ENCODE data around the gene MPRIP. TPM values are rescaled to one million over a fixed set of nuclear protein-coding genes. Genes with fewer than 3 reads are reported as not detected.

MPRIP gene
- total and polyA plus RNA-seq, 2 donors (not counting 1 experiment from before 2014, with no cell fraction given), result 130 to 299 TPM

DNA sequence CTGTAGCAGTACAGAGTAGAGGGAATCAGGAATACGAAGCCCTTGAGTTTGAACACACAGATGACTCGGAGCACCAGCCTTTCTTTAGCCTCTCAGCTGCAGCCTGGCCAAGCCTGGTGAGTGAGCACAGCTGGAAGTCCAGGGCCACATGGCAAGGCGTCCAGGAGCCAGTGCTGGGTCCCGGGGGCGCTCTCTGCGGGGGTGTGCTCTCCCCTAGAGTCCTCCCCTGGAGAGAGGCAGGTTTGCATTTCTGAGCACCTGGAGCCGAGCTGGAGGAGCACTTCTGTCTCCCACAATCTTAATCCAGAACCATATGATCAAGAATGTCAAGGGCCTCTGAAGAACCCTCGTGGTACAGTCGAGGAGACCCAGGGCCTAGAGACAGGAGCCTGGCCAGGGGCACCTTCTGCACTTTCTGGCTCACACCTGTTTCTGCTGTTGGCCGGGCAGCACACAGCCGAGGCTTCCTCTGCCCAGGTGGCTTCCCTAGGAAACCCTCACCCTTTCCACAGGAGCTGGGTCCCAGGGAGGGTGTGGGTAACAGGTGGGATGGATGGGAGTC is 85.6 kb downstream of the MPRIP start:
- peaks cover 34% of the 10 kb centered on the region for H3K4me1 Mint-ChIP-seq
- Histone ChIP-seq H3K36me3 (replicated peaks in 1 of 2; ENCODE audit: control extremely low read depth in 1 of 2, control insufficient read depth in 1 of 2, extremely low read depth in 1 of 2, insufficient read depth in 2 of 2, low read length in 1 of 2) (peaks cover 0 to 66% of the 10 kb centered on the region in 2 experiments), H2AFZ (ENCODE audit: insufficient read depth, low read depth, low read length, poor library complexity, severe bottlenecking) (no peak overlapping the region), H3K4me1 (ENCODE audit: control insufficient read depth in 2 of 2, insufficient read depth in 2 of 2, low read length in 2 of 2) (peaks cover 30 to 34% of the 10 kb centered on the region in 2 donors), H3K4me2 (replicated peaks; ENCODE audit: low read depth, low read length, poor library complexity, severe bottlenecking) (no peak overlapping the region), H3K27me3 (replicated peaks in 1 of 4; ENCODE audit: control extremely low read depth in 1 of 4, control insufficient read depth in 3 of 4, insufficient read depth in 4 of 4, low read length in 3 of 4) (no peaks in the 10 kb centered on the region), H3K79me2 (ENCODE audit: control insufficient read depth, insufficient read depth, low read length) (peaks cover 73% of the 10 kb centered on the region), H3K27ac (ENCODE audit: low read length in 2 of 2) (no peak overlapping the region), H3K9ac (ENCODE audit: low read length) (no peak overlapping the region), H3K4me3 (ENCODE audit: control extremely low read depth in 1 of 5, extremely low read depth in 1 of 5, insufficient read depth in 1 of 5, low read depth in 2 of 5, low read length in 4 of 5) (no peak overlapping the region), H4K20me1 (ENCODE audit: control insufficient read depth, insufficient read depth, low read length, poor library complexity, severe bottlenecking) (peaks cover 93% of the 10 kb centered on the region), H3K9me3 (ENCODE audit: control extremely low read depth in 1 of 3, control insufficient read depth in 2 of 3, insufficient read depth in 1 of 3, low read length in 2 of 3) (no peaks in the 10 kb centered on the region)
- intact Hi-C loops (cut with micrococcal nuclease), result no loop called here
- CTCF ChIA-PET, result no interaction called here
- no peak overlapping the region for H3K4me3 Mint-ChIP-seq
- ATAC-seq (ENCODE audit: low read depth) (no peak), DNase-seq (no peak)
- 97% methylated on average over 7 of the region's 11 CpGs for WGBS (ENCODE audit: insufficient coverage)
- no peaks in the 10 kb centered on the region for H3K27me3 Mint-ChIP-seq
- H3K27ac Mint-ChIP-seq, result no peak overlapping the region
- POLR2A ChIA-PET, result no interaction called here
- TF ChIP-seq, protein P1, sequence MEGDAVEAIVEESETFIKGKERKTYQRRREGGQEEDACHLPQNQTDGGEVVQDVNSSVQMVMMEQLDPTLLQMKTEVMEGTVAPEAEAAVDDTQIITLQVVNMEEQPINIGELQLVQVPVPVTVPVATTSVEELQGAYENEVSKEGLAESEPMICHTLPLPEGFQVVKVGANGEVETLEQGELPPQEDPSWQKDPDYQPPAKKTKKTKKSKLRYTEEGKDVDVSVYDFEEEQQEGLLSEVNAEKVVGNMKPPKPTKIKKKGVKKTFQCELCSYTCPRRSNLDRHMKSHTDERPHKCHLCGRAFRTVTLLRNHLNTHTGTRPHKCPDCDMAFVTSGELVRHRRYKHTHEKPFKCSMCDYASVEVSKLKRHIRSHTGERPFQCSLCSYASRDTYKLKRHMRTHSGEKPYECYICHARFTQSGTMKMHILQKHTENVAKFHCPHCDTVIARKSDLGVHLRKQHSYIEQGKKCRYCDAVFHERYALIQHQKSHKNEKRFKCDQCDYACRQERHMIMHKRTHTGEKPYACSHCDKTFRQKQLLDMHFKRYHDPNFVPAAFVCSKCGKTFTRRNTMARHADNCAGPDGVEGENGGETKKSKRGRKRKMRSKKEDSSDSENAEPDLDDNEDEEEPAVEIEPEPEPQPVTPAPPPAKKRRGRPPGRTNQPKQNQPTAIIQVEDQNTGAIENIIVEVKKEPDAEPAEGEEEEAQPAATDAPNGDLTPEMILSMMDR (IDR thresholded peaks at IDR 0.05), result no peak
- no peak for TF ChIP-seq EZH2 (IDR thresholded peaks at IDR 0.05; ENCODE audit: borderline replicate concordance, insufficient read depth, low read depth, low read length, poor library complexity, severe bottlenecking)
- H3K9me3 Mint-ChIP-seq (ENCODE audit: insufficient read depth), result no peaks in the 10 kb centered on the region

DNA sequence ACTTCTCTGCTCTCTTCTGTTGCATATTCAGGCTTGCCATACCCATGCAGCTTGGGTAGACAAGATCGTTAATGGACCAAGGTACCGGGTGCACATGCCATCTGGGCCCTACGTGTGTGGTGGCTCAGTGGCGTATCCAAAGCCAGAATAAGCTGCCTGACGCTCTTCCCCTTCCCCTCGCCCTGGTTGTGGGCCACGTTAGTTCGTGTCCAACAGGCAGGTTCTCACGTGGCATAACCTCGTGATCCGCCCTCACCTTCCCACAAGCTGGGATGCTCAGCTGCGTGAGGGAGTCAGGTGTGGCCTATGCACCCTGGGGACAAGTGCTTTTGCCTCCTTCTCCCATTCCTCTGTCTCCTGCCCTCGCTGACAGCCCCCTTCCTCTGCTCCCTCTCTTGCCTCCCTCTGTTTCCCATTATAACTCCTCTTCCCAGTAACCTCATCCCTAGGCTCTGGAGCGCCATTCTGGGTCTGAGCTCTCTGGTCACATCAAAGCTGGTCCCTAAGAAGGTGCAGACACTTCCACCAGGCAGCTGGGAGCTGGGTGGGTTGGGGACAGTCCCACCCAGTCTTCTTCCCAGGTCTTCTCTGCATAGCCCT is 86.3 kb downstream of the MPRIP start:
- Histone ChIP-seq H3K9me3 (ENCODE audit: control extremely low read depth in 1 of 3, control insufficient read depth in 2 of 3, insufficient read depth in 1 of 3, low read length in 2 of 3) (no peaks in the 10 kb centered on the region), H3K4me2 (replicated peaks; ENCODE audit: low read depth, low read length, poor library complexity, severe bottlenecking) (no peak overlapping the region), H3K9ac (ENCODE audit: low read length) (no peak overlapping the region), H3K4me3 (ENCODE audit: control extremely low read depth in 1 of 5, extremely low read depth in 1 of 5, insufficient read depth in 1 of 5, low read depth in 2 of 5, low read length in 4 of 5) (no peak overlapping the region), H2AFZ (ENCODE audit: insufficient read depth, low read depth, low read length, poor library complexity, severe bottlenecking) (no peak overlapping the region), H3K27me3 (replicated peaks in 1 of 4; ENCODE audit: control extremely low read depth in 1 of 4, control insufficient read depth in 3 of 4, insufficient read depth in 4 of 4, low read length in 3 of 4) (no peaks in the 10 kb centered on the region), H3K79me2 (ENCODE audit: control insufficient read depth, insufficient read depth, low read length) (peaks cover 68% of the 10 kb centered on the region), H3K27ac (ENCODE audit: low read length in 2 of 2) (no peak overlapping the region), H4K20me1 (ENCODE audit: control insufficient read depth, insufficient read depth, low read length, poor library complexity, severe bottlenecking) (peaks cover 92% of the 10 kb centered on the region), H3K4me1 (ENCODE audit: control insufficient read depth in 2 of 2, insufficient read depth in 2 of 2, low read length in 2 of 2) (peaks cover 26 to 28% of the 10 kb centered on the region in 2 donors), H3K36me3 (replicated peaks in 1 of 2; ENCODE audit: control extremely low read depth in 1 of 2, control insufficient read depth in 1 of 2, extremely low read depth in 1 of 2, insufficient read depth in 2 of 2, low read length in 1 of 2) (peaks cover 0 to 74% of the 10 kb centered on the region in 2 experiments)
- 96% methylated on average over 13 of the region's 14 CpGs for WGBS (ENCODE audit: insufficient coverage)
- ATAC-seq (ENCODE audit: low read depth) (no peak), DNase-seq (no peak)
- TF ChIP-seq, protein P1 (IDR thresholded peaks at IDR 0.05), result no peak
- no peak for TF ChIP-seq EZH2 (IDR thresholded peaks at IDR 0.05; ENCODE audit: borderline replicate concordance, insufficient read depth, low read depth, low read length, poor library complexity, severe bottlenecking)
- Mint-ChIP-seq H3K4me3 (no peak overlapping the region), H3K4me1 (peaks cover 30% of the 10 kb centered on the region), H3K9me3 (ENCODE audit: insufficient read depth) (no peaks in the 10 kb centered on the region), H3K27me3 (no peaks in the 10 kb centered on the region), H3K27ac (no peak overlapping the region)
- POLR2A ChIA-PET, result no interaction called here
- intact Hi-C loops (cut with micrococcal nuclease), result no loop called here
- CTCF ChIA-PET, result no interaction called here
